Calu3 (cell line): ENCODE results near the gene PLK5. TPM values are rescaled to one million over a fixed set of nuclear protein-coding genes. Genes with fewer than 3 reads are reported as not detected.
"Not testable (repeated sequence)": the region's sequence is repeated elsewhere in the genome, so short reads cannot be mapped to it uniquely, and the experiment has no call there.

Experiments used
- BruUV-seq: library from RNA; stranded (reverse); fragments of 400-500 nt; replicated peaks from 2 replicates; lab custom pipeline; 2021; lab: Mats Ljungman, UMichigan
- CTCF ChIA-PET: fragments of 300-600 bp; sonication (Branson Sonifier 250); formaldehyde crosslinking; loops from one replicate; lab custom pipeline; 2022; ENCODE audit warnings: antibody characterized with exemption; lab: Charles Lee
- DNase-seq: peaks from one replicate; pipeline ENCODE4 v3.0.0; 2022
- H3K27ac Mint-ChIP-seq: one replicate; pipeline ENCODE4 v1.8.0; 2022; ENCODE audit warnings: mixed read lengths; ENCODE audit not compliant: unreplicated experiment
- H3K27me3 Mint-ChIP-seq: one replicate; pipeline ENCODE4 v1.8.0; 2022; ENCODE audit warnings: mixed read lengths; ENCODE audit not compliant: unreplicated experiment
- H3K36me3 Mint-ChIP-seq: one replicate; pipeline ENCODE4 v1.8.0; 2022; ENCODE audit warnings: mild to moderate bottlenecking, moderate library complexity, mixed read lengths; ENCODE audit not compliant: insufficient read depth, unreplicated experiment
- H3K4me1 Mint-ChIP-seq: one replicate; pipeline ENCODE4 v1.8.0; 2022; ENCODE audit warnings: mild to moderate bottlenecking, low read depth, mixed read lengths; ENCODE audit not compliant: unreplicated experiment
- H3K4me3 Mint-ChIP-seq: one replicate; pipeline ENCODE4 v1.8.0; 2022; ENCODE audit warnings: mild to moderate bottlenecking, low read depth, moderate library complexity, mixed read lengths; ENCODE audit not compliant: unreplicated experiment
- H3K9me3 Mint-ChIP-seq: one replicate; pipeline ENCODE4 v1.8.0; 2022; ENCODE audit warnings: low read depth, mixed read lengths; ENCODE audit not compliant: unreplicated experiment
- CTCF ChIP-seq: fragments of 200-600 bp; IDR thresholded peaks from one replicate; pipeline ENCODE4 v1.8.0; 2022; ENCODE audit warnings: antibody characterized with exemption; ENCODE audit not compliant: unreplicated experiment
- intact Hi-C: fragments of 100-400 bp; cut with micrococcal nuclease; formaldehyde crosslinking; loops from one replicate; pipeline ENCODE4 v1.10.0; 2022; ENCODE audit not compliant: unreplicated experiment
- total RNA-seq: library from RNA; stranded (reverse); gene quantifications from 2 replicates; pipeline ENCODE4 v1.2.3, GENCODE V29; 2022

The PLK5 gene
- total RNA-seq, 1 experiment from 2014 or later = not detected

DNA sequence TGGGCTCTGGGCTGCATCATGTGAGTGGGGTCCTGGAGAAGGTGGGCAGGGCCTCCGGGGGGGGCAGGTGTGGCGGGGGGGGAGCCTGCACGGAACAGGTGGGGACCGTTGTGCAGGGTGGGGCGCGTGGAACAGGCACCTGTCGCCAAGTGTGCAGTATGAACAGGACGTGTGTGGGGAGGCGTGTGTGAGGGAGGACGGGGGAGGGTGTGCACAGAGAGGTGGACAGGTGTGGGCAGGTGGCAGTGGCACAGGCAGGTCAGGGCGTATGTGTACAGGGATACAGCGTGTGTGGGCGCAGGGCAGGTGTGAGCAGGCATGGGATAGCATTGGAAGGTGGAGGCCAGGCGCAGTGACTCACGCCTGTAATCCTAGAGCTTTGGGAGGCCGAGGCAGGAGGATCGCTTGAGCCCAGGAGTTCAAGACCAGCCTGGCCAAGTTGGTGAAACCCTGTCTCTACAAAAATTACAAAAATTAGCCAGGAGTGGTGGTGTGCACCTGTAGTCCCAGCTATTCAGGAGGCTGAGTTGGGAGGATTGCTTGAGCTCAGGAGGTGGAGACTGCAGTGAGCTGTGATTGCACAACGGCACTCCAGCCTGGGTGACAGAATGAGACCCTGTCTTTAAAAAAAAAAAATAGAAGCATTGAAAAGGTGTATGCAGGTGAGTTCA, 3.2 kb downstream of the PLK5 start:
- BruUV-seq = no TSS peak
- TF ChIP-seq CTCF = no peak
- CTCF ChIA-PET = interaction anchor here (0.6 kb wide), 1 partner anchor 9 kb away, joined by 6 read pairs; no protein-coding TSS in a partner anchor

DNA sequence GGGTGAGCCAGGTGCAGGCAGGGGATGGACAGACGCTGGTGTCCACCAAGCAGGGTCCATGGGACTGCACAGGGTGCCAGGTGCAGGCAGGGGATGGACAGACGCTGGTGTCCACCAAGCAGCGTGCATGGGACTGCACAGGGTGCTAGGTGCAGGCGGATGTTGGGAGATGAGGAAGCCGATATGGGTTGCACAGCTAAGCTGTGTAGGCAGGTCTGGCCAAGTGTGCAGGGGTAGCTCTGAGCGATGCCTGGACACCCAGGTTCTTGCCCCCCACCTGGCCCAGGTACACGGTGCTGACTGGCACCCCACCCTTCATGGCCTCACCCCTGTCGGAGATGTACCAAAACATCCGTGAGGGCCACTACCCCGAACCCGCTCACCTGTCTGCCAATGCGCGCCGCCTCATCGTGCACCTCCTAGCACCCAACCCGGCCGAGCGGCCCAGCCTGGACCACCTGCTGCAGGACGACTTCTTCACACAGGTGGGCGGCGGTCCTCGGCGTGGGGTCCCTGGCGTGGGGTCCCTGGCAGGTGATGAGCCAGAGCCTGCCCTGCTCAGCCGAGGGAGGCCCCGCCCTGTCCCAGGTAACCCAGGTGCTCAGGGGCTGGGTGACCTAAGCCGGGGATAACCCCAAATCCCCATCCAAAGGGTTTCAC, 3.9 kb downstream of the PLK5 start:
- H3K4me3 Mint-ChIP-seq = no peak overlapping the region
- no peak for DNase-seq

More for the DNA sequence above, 3.2 kb downstream of the PLK5 start:
- DNase-seq = no peak
- intact Hi-C loops = no loop called here
- peaks cover 7% of the 10 kb centered on the region for H3K4me1 Mint-ChIP-seq
- no peak overlapping the region for H3K4me3 Mint-ChIP-seq
- no peaks in the 10 kb centered on the region for H3K9me3 Mint-ChIP-seq
- H3K27ac Mint-ChIP-seq = no peak overlapping the region
- no peaks in the 10 kb centered on the region for H3K36me3 Mint-ChIP-seq
- peaks cover 57% of the 10 kb centered on the region for H3K27me3 Mint-ChIP-seq

GRCh38 chr19:1528596-1529429, 4.9 kb downstream of the PLK5 start:
- peaks cover 67% of the 10 kb centered on the region for H3K27me3 Mint-ChIP-seq
- no peaks in the 10 kb centered on the region for H3K36me3 Mint-ChIP-seq
- no peak for TF ChIP-seq CTCF
- H3K4me1 Mint-ChIP-seq = peaks cover 7% of the 10 kb centered on the region
- no peak overlapping the region for H3K27ac Mint-ChIP-seq
- CTCF ChIA-PET = no interaction called here
- BruUV-seq = no TSS peak
- no peak overlapping the region for H3K4me3 Mint-ChIP-seq
- no peak for DNase-seq
- intact Hi-C loops = no loop called here
- no peaks in the 10 kb centered on the region for H3K9me3 Mint-ChIP-seq

More for the DNA sequence above, 3.9 kb downstream of the PLK5 start:
- CTCF ChIA-PET = interaction anchor here (0.6 kb wide), 1 partner anchor 8 kb away, joined by 6 read pairs; no protein-coding TSS in a partner anchor
- no peak overlapping the region for H3K27ac Mint-ChIP-seq
- H3K27me3 Mint-ChIP-seq = peaks cover 58% of the 10 kb centered on the region
- no peak for TF ChIP-seq CTCF
- BruUV-seq = no TSS peak
- H3K9me3 Mint-ChIP-seq = no peaks in the 10 kb centered on the region
- H3K4me1 Mint-ChIP-seq = peaks cover 7% of the 10 kb centered on the region
- intact Hi-C loops = no loop called here
- no peaks in the 10 kb centered on the region for H3K36me3 Mint-ChIP-seq

DNA sequence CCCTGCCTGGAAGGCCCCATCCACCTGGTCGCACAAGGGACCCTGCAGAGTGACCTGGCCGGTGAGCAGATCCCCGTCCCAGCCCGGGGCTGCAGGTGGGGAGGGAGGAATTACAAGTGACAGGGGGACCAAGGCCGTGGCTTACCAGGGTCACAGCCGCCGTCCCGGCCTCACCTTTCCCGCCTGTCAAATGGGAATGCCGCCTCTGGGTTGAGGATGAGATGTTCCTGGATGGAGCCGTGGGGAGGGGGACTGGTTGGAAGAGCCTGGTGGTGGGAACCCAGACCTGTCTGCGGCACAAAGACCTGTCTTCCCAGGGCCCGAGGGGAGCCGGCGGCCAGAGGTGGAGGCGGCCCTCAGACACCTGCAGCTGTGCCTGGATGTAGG, 5.5 kb downstream of the PLK5 start:
- peaks cover 7% of the 10 kb centered on the region for H3K4me1 Mint-ChIP-seq
- H3K9me3 Mint-ChIP-seq = no peaks in the 10 kb centered on the region
- no peak for DNase-seq
- H3K4me3 Mint-ChIP-seq = no peak overlapping the region
- no peak overlapping the region for H3K27ac Mint-ChIP-seq
- no TSS peak for BruUV-seq
- no peak for TF ChIP-seq CTCF
- H3K36me3 Mint-ChIP-seq = no peaks in the 10 kb centered on the region
- CTCF ChIA-PET = no interaction called here
- H3K27me3 Mint-ChIP-seq = peaks cover 63% of the 10 kb centered on the region
- intact Hi-C loops = no loop called here

GRCh38 chr19:1530856-1531255, 7.0 kb downstream of the PLK5 start:
- BruUV-seq, CTCF ChIA-PET, H3K27ac Mint-ChIP-seq, H3K36me3 Mint-ChIP-seq, H3K4me3 Mint-ChIP-seq, H3K9me3 Mint-ChIP-seq, DNase-seq, intact Hi-C loops, H3K4me1 Mint-ChIP-seq: not testable (repeated sequence)
- H3K27me3 Mint-ChIP-seq = peaks cover 49% of the 10 kb centered on the region
